Panc1 (cell line): ENCODE data around the gene PLIN4. TPM values are rescaled to one million over a fixed set of nuclear protein-coding genes. Genes with fewer than 3 reads are reported as not detected.

Experiments
- ATAC-seq: fragments of 200-7000 bp; cut with Tn5 transposase; 2 replicates; pipeline ENCODE4 v1.9.1; 2020; ENCODE audit warnings: mild to moderate bottlenecking, moderate library complexity
- BruUV-seq: library from RNA; stranded (reverse); fragments of 400-500 nt; replicated peaks from 2 replicates; lab custom pipeline; 2021; lab: Mats Ljungman, UMichigan
- CTCF ChIA-PET: fragments of 300-600 bp; sonication (Branson Sonifier 250); formaldehyde crosslinking; loops from one replicate; lab custom pipeline; 2022; ENCODE audit warnings: antibody characterized with exemption; lab: Charles Lee
- POLR2A ChIA-PET: fragments of 300-600 bp; sonication (Branson Sonifier 250); formaldehyde crosslinking; loops from one replicate; lab custom pipeline; 2022; ENCODE audit warnings: antibody characterized with exemption; lab: Charles Lee
- DNase-seq: peaks from one replicate; pipeline ENCODE4 v3.0.0-alpha.2; 2010; ENCODE audit warnings: low read depth, low spot score
- H3K27ac ChIP-seq: 2 replicates; pipeline ENCODE4 v1.5.1; 2011; ENCODE audit warnings: mild to moderate bottlenecking, low read length, inconsistent platforms
- H3K27me3 ChIP-seq: fragments of 200-500 bp; sonication (Bioruptor generic); 2 replicates; pipeline ENCODE4 v1.6.0; 2014; ENCODE audit warnings: low read length, inconsistent platforms; ENCODE audit not compliant: control insufficient read depth, insufficient read depth
- H3K36me3 ChIP-seq: fragments of 200-500 bp; sonication (Bioruptor generic); 2 replicates; pipeline ENCODE4 v1.5.1; 2014; ENCODE audit warnings: inconsistent platforms, mild to moderate bottlenecking, low read length, moderate library complexity; ENCODE audit not compliant: control insufficient read depth, insufficient read depth
- H3K4me1 ChIP-seq: 2 replicates; pipeline ENCODE4 v1.5.1; 2011; ENCODE audit warnings: inconsistent platforms, mild to moderate bottlenecking, low read length, moderate library complexity; ENCODE audit not compliant: control insufficient read depth, insufficient read depth
- H3K4me3 ChIP-seq, 2 experiments: 2 replicates each; pipeline ENCODE4 v1.5.1; 2011 to 2012; ENCODE audit warnings: low read depth in 2 of 2, low read length in 2 of 2, mild to moderate bottlenecking in 2 of 2, inconsistent platforms in 1 of 2, moderate library complexity in 1 of 2
- H3K9me3 ChIP-seq: fragments of 200-500 bp; sonication (Bioruptor generic); 2 replicates; pipeline ENCODE4 v1.5.1; 2014; ENCODE audit warnings: low read depth, mild to moderate bottlenecking, inconsistent platforms, low read length, moderate library complexity; ENCODE audit not compliant: control insufficient read depth, insufficient read depth
- CTCF ChIP-seq: fragments of 450-650 bp; IDR thresholded peaks from 2 replicates; pipeline ENCODE4 v1.5.1; 2017; ENCODE audit warnings: mild to moderate bottlenecking
- POLR2AphosphoS5 ChIP-seq: IDR thresholded peaks from 2 replicates; pipeline ENCODE4 v1.6.1; 2012; ENCODE audit warnings: mild to moderate bottlenecking, low read depth, low read length, moderate library complexity
- REST ChIP-seq, 2 experiments: IDR thresholded peaks; 2 replicates each; pipeline ENCODE4 v1.6.1; 2011 to 2012; ENCODE audit warnings: low read depth in 2 of 2, control low read depth in 1 of 2, low read length in 1 of 2, mild to moderate bottlenecking in 1 of 2, moderate library complexity in 1 of 2; ENCODE audit not compliant: insufficient read depth in 1 of 2
- SIN3A ChIP-seq: IDR thresholded peaks from 2 replicates; pipeline ENCODE4 v1.6.1; 2012; ENCODE audit warnings: low read depth, mild to moderate bottlenecking, low read length, moderate library complexity, borderline replicate concordance; ENCODE audit not compliant: insufficient read depth
- TCF7L2 ChIP-seq: IDR thresholded peaks from 2 replicates; pipeline ENCODE4 v1.6.1; 2011; ENCODE audit warnings: mild to moderate bottlenecking, low read depth, low read length, inconsistent platforms
- in situ Hi-C: cut with HindIII; loops from 2 replicates; pipeline ENCODE4 v1.10.0; 2016; ENCODE audit warnings: low sequenced_read_pairs, low pct_unique_long_range_greater_than_20kb
- intact Hi-C: fragments of 100-400 bp; cut with micrococcal nuclease; formaldehyde crosslinking; loops from one replicate; pipeline ENCODE4 v1.10.0; 2022; ENCODE audit not compliant: unreplicated experiment
- total RNA-seq: library from RNA; stranded (reverse); gene quantifications from one replicate; pipeline ENCODE4 v1.2.1, GENCODE V29; 2021; ENCODE audit not compliant: unreplicated experiment

PLIN4 gene
- total RNA-seq, 1 experiment from 2014 or later, result 10.2 TPM

- no TSS peak for BruUV-seq
- no peak for TF ChIP-seq REST (IDR thresholded peaks at IDR 0.05; ENCODE audit: insufficient read depth in 1 of 2, low read depth in 2 of 2, low read length in 1 of 2)
- TF ChIP-seq TCF7L2, result no peak
- no peak for TF ChIP-seq CTCF
- no peak for TF ChIP-seq SIN3A
- TF ChIP-seq POLR2AphosphoS5, result no peak
- in situ Hi-C loops (no loop called here), intact Hi-C loops (no loop called here)
- H3K27ac ChIP-seq, result no peak overlapping the region
- H3K9me3 ChIP-seq, result no peaks in the 10 kb centered on the region
- no peaks in the 10 kb centered on the region for H3K4me1 ChIP-seq
- ChIA-PET POLR2A (no interaction called here), CTCF (no interaction called here)
- no peak overlapping the region for H3K4me3 ChIP-seq
- DNase-seq, result no peak
- no peaks in the 10 kb centered on the region for H3K27me3 ChIP-seq
- ATAC-seq, result no peak
- no peaks in the 10 kb centered on the region for H3K36me3 ChIP-seq
Observed at GRCh38 chr19:4499318-4499717, 19.0 kb downstream of the PLIN4 start.

- ATAC-seq (no peak), DNase-seq (no peak)
- Histone ChIP-seq H3K4me3 (no peak overlapping the region), H3K27me3 (no peaks in the 10 kb centered on the region), H3K4me1 (no peaks in the 10 kb centered on the region), H3K9me3 (no peaks in the 10 kb centered on the region), H3K27ac (no peak overlapping the region), H3K36me3 (no peaks in the 10 kb centered on the region)
- CTCF ChIA-PET, result no interaction called here
- POLR2A ChIA-PET, result no interaction called here
- intact Hi-C loops (no loop called here), in situ Hi-C loops (no loop called here)
- no TSS peak for BruUV-seq
- no peak for TF ChIP-seq CTCF
- TF ChIP-seq POLR2AphosphoS5, result no peak
- TF ChIP-seq TCF7L2, result no peak
- no peak for TF ChIP-seq SIN3A
- TF ChIP-seq REST (IDR thresholded peaks at IDR 0.05; ENCODE audit: insufficient read depth in 1 of 2, low read depth in 2 of 2, low read length in 1 of 2), result no peak
Observed at GRCh38 chr19:4498694-4499093, 19.6 kb downstream of the PLIN4 start.
